Measurements from ENCODE around the gene TULP3.

TULP3 gene

GRCh38 chr12:2936301-2936700 lies 45.6 kb downstream of the TULP3 start:
- Histone ChIP-seq H3K27me3 (ENCODE audit: insufficient read depth, poor library complexity, severe bottlenecking) (no peaks in the 10 kb centered on the region), H3K27ac (ENCODE audit: poor library complexity, severe bottlenecking) (no peak overlapping the region), H3K36me3 (ENCODE audit: low read depth) (peaks cover 63% of the 10 kb centered on the region), H3K4me3 (ENCODE audit: severe bottlenecking) (no peak overlapping the region), H3K4me1 (ENCODE audit: insufficient read depth, poor library complexity, severe bottlenecking) (no peaks in the 10 kb centered on the region), H3K9me3 (ENCODE audit: severe bottlenecking) (no peaks in the 10 kb centered on the region)
- DNase-seq (ENCODE audit: low spot score) (no peak), ATAC-seq (ENCODE audit: low read depth) (no peak)
- no peak for TF ChIP-seq CTCF (IDR thresholded peaks at IDR 0.05; ENCODE audit: poor library complexity, severe bottlenecking)

- H3K4me3 ChIP-seq (ENCODE audit: severe bottlenecking): no peak overlapping the region
- no peaks in the 10 kb centered on the region for H3K4me1 ChIP-seq (ENCODE audit: insufficient read depth, poor library complexity, severe bottlenecking)
- H3K27me3 ChIP-seq (ENCODE audit: insufficient read depth, poor library complexity, severe bottlenecking): no peaks in the 10 kb centered on the region
- DNase-seq (ENCODE audit: low spot score) (no peak), ATAC-seq (ENCODE audit: low read depth) (no peak)
- no peak overlapping the region for H3K27ac ChIP-seq (ENCODE audit: poor library complexity, severe bottlenecking)
- no peaks in the 10 kb centered on the region for H3K9me3 ChIP-seq (ENCODE audit: severe bottlenecking)
- peaks cover 53% of the 10 kb centered on the region for H3K36me3 ChIP-seq (ENCODE audit: low read depth)
- no peak for TF ChIP-seq CTCF (IDR thresholded peaks at IDR 0.05; ENCODE audit: poor library complexity, severe bottlenecking)
Observed at GRCh38 chr12:2937500-2937899, 46.8 kb downstream of the TULP3 start.

- Histone ChIP-seq H3K36me3 (ENCODE audit: low read depth) (peaks cover 36% of the 10 kb centered on the region), H3K27ac (ENCODE audit: poor library complexity, severe bottlenecking) (no peak overlapping the region), H3K4me1 (ENCODE audit: insufficient read depth, poor library complexity, severe bottlenecking) (no peaks in the 10 kb centered on the region), H3K4me3 (ENCODE audit: severe bottlenecking) (no peak overlapping the region), H3K9me3 (ENCODE audit: severe bottlenecking) (no peaks in the 10 kb centered on the region), H3K27me3 (ENCODE audit: insufficient read depth, poor library complexity, severe bottlenecking) (no peaks in the 10 kb centered on the region)
- DNase-seq (ENCODE audit: low spot score): no peak
- ATAC-seq (ENCODE audit: low read depth): no peak
- TF ChIP-seq CTCF (IDR thresholded peaks at IDR 0.05; ENCODE audit: poor library complexity, severe bottlenecking): no peak
Observed at GRCh38 chr12:2939191-2939590, 48.5 kb downstream of the TULP3 start.

- TF ChIP-seq CTCF (IDR thresholded peaks at IDR 0.05; ENCODE audit: poor library complexity, severe bottlenecking): no peak
Observed at GRCh38 chr12:2940564-2940963, 49.9 kb downstream of the TULP3 start.

GRCh38 chr12:2941524-2941923 lies 50.8 kb downstream of the TULP3 start:
- ATAC-seq (ENCODE audit: low read depth) (no peak; the same call in 2 of the 3 replicates), DNase-seq (ENCODE audit: low spot score) (no peak)
- Histone ChIP-seq H3K9me3 (ENCODE audit: severe bottlenecking) (no peaks in the 10 kb centered on the region), H3K27ac (ENCODE audit: poor library complexity, severe bottlenecking) (no peak overlapping the region), H3K27me3 (ENCODE audit: insufficient read depth, poor library complexity, severe bottlenecking) (no peaks in the 10 kb centered on the region), H3K36me3 (ENCODE audit: low read depth) (peaks cover 16% of the 10 kb centered on the region), H3K4me3 (ENCODE audit: severe bottlenecking) (no peak overlapping the region), H3K4me1 (ENCODE audit: insufficient read depth, poor library complexity, severe bottlenecking) (no peaks in the 10 kb centered on the region)
- TF ChIP-seq CTCF (IDR thresholded peaks at IDR 0.05; ENCODE audit: poor library complexity, severe bottlenecking): no peak

More at GRCh38 chr12:2940564-2940963, 49.9 kb downstream of the TULP3 start:
- Histone ChIP-seq H3K36me3 (ENCODE audit: low read depth) (peaks cover 23% of the 10 kb centered on the region), H3K27ac (ENCODE audit: poor library complexity, severe bottlenecking) (no peak overlapping the region), H3K4me1 (ENCODE audit: insufficient read depth, poor library complexity, severe bottlenecking) (no peaks in the 10 kb centered on the region), H3K27me3 (ENCODE audit: insufficient read depth, poor library complexity, severe bottlenecking) (no peaks in the 10 kb centered on the region), H3K4me3 (ENCODE audit: severe bottlenecking) (no peak overlapping the region), H3K9me3 (ENCODE audit: severe bottlenecking) (no peaks in the 10 kb centered on the region)
- ATAC-seq (ENCODE audit: low read depth) (no peak), DNase-seq (ENCODE audit: low spot score) (no peak)

All from RWPE2 (cell line).